ENCODE results near the gene ELMOD2. TPM values are rescaled to one million over a fixed set of nuclear protein-coding genes. Genes with fewer than 3 reads are reported as not detected.

ELMOD2 gene
- total and polyA plus RNA-seq, 4 donors: 20.8 to 51.6 (median 32.7) TPM

- no peak for DNase-seq (ENCODE audit: low read depth in 4 of 6, low spot score in 6 of 6)
- Histone ChIP-seq H3K27me3 (ENCODE audit: control insufficient read depth, insufficient read depth, low read length) (peaks cover 40% of the 10 kb centered on the region), H3K4me3 (ENCODE audit: low read depth, low read length) (no peak overlapping the region), H3K36me3 (ENCODE audit: control insufficient read depth, insufficient read depth, low read length) (no peaks in the 10 kb centered on the region), H3K27ac (ENCODE audit: low read depth, low read length) (no peak overlapping the region), H3K9me3 (ENCODE audit: control insufficient read depth, insufficient read depth, low read length) (no peaks in the 10 kb centered on the region), H3K4me1 (ENCODE audit: control insufficient read depth, insufficient read depth, low read length) (peaks cover 18% of the 10 kb centered on the region)
- WGBS (ENCODE audit: insufficient coverage): no CpG with 5 or more reads among the region's 2 CpGs
Measured at GRCh38 chr4:140571620-140572019, 47.7 kb downstream of the ELMOD2 start.

- Histone ChIP-seq H3K9me3 (ENCODE audit: control insufficient read depth, insufficient read depth, low read length) (no peaks in the 10 kb centered on the region), H3K27ac (ENCODE audit: low read depth, low read length) (no peak overlapping the region), H3K27me3 (ENCODE audit: control insufficient read depth, insufficient read depth, low read length) (peaks cover 14% of the 10 kb centered on the region), H3K4me3 (ENCODE audit: low read depth, low read length) (no peak overlapping the region), H3K4me1 (ENCODE audit: control insufficient read depth, insufficient read depth, low read length) (peaks cover 5% of the 10 kb centered on the region), H3K36me3 (ENCODE audit: control insufficient read depth, insufficient read depth, low read length) (no peaks in the 10 kb centered on the region)
- no peak for DNase-seq (ENCODE audit: low read depth in 4 of 6, low spot score in 6 of 6)
- 71% methylated on average over 3 of the region's 4 CpGs for WGBS (ENCODE audit: insufficient coverage)
Measured at GRCh38 chr4:140575489-140575888, 51.5 kb downstream of the ELMOD2 start.

DNA sequence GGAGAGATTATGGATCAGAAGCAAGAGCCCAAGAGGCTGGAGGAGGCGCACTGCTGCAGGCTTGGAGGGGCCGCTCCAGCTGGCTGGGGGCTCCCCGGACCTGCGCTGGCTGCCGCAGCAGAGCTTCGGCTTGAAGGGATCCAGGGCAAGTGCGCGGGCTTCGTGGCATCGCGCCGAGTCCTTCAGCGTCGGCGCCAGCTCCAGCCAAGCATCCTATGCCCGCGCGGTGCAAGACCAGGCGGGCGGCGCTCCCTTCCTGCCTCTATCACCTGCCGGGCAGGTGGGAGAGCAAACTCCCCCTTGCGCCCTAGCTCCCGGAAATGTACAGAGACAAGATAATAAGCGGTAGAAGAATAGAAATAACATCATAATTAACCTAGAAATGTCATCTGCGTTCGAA lies 55.3 kb downstream of the ELMOD2 start:
- Histone ChIP-seq H3K27me3 (ENCODE audit: control insufficient read depth, insufficient read depth, low read length) (peaks cover 15% of the 10 kb centered on the region), H3K4me1 (ENCODE audit: control insufficient read depth, insufficient read depth, low read length) (peaks cover 5% of the 10 kb centered on the region), H3K4me3 (ENCODE audit: low read depth, low read length) (no peak overlapping the region), H3K36me3 (ENCODE audit: control insufficient read depth, insufficient read depth, low read length) (no peaks in the 10 kb centered on the region), H3K27ac (ENCODE audit: low read depth, low read length) (no peak overlapping the region), H3K9me3 (ENCODE audit: control insufficient read depth, insufficient read depth, low read length) (no peaks in the 10 kb centered on the region)
- DNase-seq (ENCODE audit: low read depth in 4 of 6, low spot score in 6 of 6): peak in 2 of 6 donors; percentile 28 to 49
- 3% methylated on average over 16 of the region's 27 CpGs for WGBS (ENCODE audit: insufficient coverage)

DNA sequence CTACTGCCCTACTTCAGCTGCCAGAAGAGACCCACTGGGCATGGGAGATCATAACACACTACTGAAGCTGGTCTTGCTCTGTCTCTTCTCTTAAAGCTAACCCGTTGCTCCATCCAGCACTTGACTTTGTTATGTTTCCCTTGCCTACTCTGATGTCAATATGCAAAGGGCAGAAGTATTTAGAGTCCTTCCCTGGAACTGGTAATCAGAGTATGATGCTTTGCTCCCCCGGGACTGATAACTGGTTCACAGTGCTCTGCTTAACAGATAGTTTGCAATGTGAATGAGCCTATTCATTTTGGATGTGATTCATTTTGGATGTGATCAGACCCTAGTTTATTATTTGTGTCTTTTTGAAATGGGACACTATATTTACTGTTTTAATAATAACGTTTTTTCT lies 57.1 kb downstream of the ELMOD2 start:
- 57% methylated on average over 1 of the region's 3 CpGs for WGBS (ENCODE audit: insufficient coverage)

GRCh38 chr4:140584439-140584838 lies 60.5 kb downstream of the ELMOD2 start:
- 40% methylated on average over 1 of the region's 1 CpG for WGBS (ENCODE audit: insufficient coverage)
- H3K27me3 ChIP-seq (ENCODE audit: control insufficient read depth, insufficient read depth, low read length): peaks cover 5% of the 10 kb centered on the region

More for the DNA sequence above, 57.1 kb downstream of the ELMOD2 start:
- Histone ChIP-seq H3K9me3 (ENCODE audit: control insufficient read depth, insufficient read depth, low read length) (no peaks in the 10 kb centered on the region), H3K27me3 (ENCODE audit: control insufficient read depth, insufficient read depth, low read length) (peaks cover 15% of the 10 kb centered on the region), H3K4me1 (ENCODE audit: control insufficient read depth, insufficient read depth, low read length) (peaks cover 5% of the 10 kb centered on the region), H3K4me3 (ENCODE audit: low read depth, low read length) (no peak overlapping the region), H3K36me3 (ENCODE audit: control insufficient read depth, insufficient read depth, low read length) (no peaks in the 10 kb centered on the region), H3K27ac (ENCODE audit: low read depth, low read length) (no peak overlapping the region)
- DNase-seq (ENCODE audit: low read depth in 4 of 6, low spot score in 6 of 6): no peak

DNA sequence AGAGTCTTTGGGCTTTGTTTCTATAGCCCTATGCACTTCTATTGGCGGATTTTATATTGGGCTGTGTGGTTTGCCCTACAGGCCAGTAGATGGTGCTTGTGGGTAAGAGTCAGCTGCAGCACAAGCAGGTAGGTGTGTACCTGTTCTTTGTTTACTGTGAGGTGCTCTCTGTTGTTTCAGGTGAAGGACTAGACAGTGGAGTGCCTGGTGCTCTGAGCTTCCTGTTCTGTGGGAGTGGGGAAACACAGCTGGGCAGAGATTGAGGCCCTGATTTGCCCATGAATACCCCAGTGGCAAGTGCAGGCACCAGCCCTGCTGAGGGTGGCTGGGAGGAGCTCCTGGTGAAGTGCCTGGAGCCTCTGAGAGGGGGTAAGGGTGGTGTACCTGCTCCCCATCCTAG lies 71.1 kb downstream of the ELMOD2 start:
- DNase-seq (ENCODE audit: low read depth in 4 of 6, low spot score in 6 of 6): no peak
- no peaks in the 10 kb centered on the region for H3K4me1 ChIP-seq (ENCODE audit: control insufficient read depth, insufficient read depth, low read length)
- no CpG with 5 or more reads among the region's 1 CpG for WGBS (ENCODE audit: insufficient coverage)
- peaks cover 2% of the 10 kb centered on the region for H3K9me3 ChIP-seq (ENCODE audit: control insufficient read depth, insufficient read depth, low read length)
- no peaks in the 10 kb centered on the region for H3K36me3 ChIP-seq (ENCODE audit: control insufficient read depth, insufficient read depth, low read length)
- no peak overlapping the region for H3K4me3 ChIP-seq (ENCODE audit: low read depth, low read length)
- H3K27me3 ChIP-seq (ENCODE audit: control insufficient read depth, insufficient read depth, low read length): no peaks in the 10 kb centered on the region
- H3K27ac ChIP-seq (ENCODE audit: low read depth, low read length): no peak overlapping the region

More at GRCh38 chr4:140584439-140584838, 60.5 kb downstream of the ELMOD2 start:
- Histone ChIP-seq H3K4me1 (ENCODE audit: control insufficient read depth, insufficient read depth, low read length) (peaks cover under 1% of the 10 kb centered on the region), H3K9me3 (ENCODE audit: control insufficient read depth, insufficient read depth, low read length) (no peaks in the 10 kb centered on the region), H3K36me3 (ENCODE audit: control insufficient read depth, insufficient read depth, low read length) (no peaks in the 10 kb centered on the region), H3K27ac (ENCODE audit: low read depth, low read length) (no peak overlapping the region), H3K4me3 (ENCODE audit: low read depth, low read length) (no peak overlapping the region)
- no peak for DNase-seq (ENCODE audit: low read depth in 4 of 6, low spot score in 6 of 6)

DNA sequence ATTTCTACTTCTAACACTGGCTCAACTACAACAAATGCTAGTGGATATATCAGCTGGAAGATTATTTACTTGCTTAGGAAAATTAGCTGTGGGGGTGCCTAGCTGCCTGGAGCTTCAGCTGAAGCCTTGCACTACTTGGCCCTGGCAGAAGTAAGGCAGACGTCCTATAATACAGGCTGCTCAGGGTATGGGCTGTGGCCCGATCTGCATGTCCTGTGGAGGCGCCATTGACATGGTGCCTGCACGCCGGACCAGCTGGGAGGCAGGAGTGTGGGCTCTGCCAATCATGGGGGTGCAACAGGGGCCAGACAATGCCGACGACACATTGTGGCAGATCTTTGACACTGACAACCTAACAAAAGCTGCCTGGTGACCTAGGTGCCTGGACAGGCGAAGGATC lies 76.4 kb downstream of the ELMOD2 start:
- H3K4me1 ChIP-seq (ENCODE audit: control insufficient read depth, insufficient read depth, low read length): peaks cover 7% of the 10 kb centered on the region
- H3K27me3 ChIP-seq (ENCODE audit: control insufficient read depth, insufficient read depth, low read length): no peaks in the 10 kb centered on the region
- no peaks in the 10 kb centered on the region for H3K9me3 ChIP-seq (ENCODE audit: control insufficient read depth, insufficient read depth, low read length)
- no peak overlapping the region for H3K27ac ChIP-seq (ENCODE audit: low read depth, low read length)
- no peak for DNase-seq (ENCODE audit: low read depth in 4 of 6, low spot score in 6 of 6)
- 84% methylated on average over 8 of the region's 8 CpGs for WGBS (ENCODE audit: insufficient coverage)
- H3K36me3 ChIP-seq (ENCODE audit: control insufficient read depth, insufficient read depth, low read length): no peaks in the 10 kb centered on the region
- H3K4me3 ChIP-seq (ENCODE audit: low read depth, low read length): no peak overlapping the region

DNA sequence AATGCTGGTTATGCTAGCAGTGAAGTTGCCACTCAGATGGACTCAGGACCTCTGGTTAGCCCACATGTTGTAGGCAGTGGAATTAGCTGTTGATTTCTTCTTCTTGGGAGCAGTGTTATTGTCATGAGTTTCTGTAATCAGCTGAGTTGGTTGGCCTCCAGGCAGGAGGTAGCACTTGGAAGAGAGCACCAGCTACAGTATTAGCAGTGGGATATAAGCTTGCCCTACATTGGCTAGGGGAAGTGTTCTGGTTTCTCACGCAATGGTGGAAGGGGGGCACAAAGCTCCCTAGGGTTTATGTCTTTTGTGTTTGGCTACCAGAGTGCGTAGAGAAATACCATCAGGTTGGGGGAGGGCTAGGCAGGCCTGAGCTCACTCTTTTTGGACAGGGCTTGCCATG lies 78.7 kb downstream of the ELMOD2 start:
- H3K27me3 ChIP-seq (ENCODE audit: control insufficient read depth, insufficient read depth, low read length): no peaks in the 10 kb centered on the region
- 56% methylated on average over 2 of the region's 2 CpGs for WGBS (ENCODE audit: insufficient coverage)
- no peaks in the 10 kb centered on the region for H3K9me3 ChIP-seq (ENCODE audit: control insufficient read depth, insufficient read depth, low read length)
- H3K4me1 ChIP-seq (ENCODE audit: control insufficient read depth, insufficient read depth, low read length): peaks cover 7% of the 10 kb centered on the region
- no peak for DNase-seq (ENCODE audit: low read depth in 4 of 6, low spot score in 6 of 6)
- H3K27ac ChIP-seq (ENCODE audit: low read depth, low read length): no peak overlapping the region
- no peak overlapping the region for H3K4me3 ChIP-seq (ENCODE audit: low read depth, low read length)
- H3K36me3 ChIP-seq (ENCODE audit: control insufficient read depth, insufficient read depth, low read length): no peaks in the 10 kb centered on the region

- 79% methylated on average over 2 of the region's 2 CpGs for WGBS (ENCODE audit: insufficient coverage)
Measured at GRCh38 chr4:140603286-140603685, 79.3 kb downstream of the ELMOD2 start.

More at GRCh38 chr4:140603286-140603685, 79.3 kb downstream of the ELMOD2 start:
- Histone ChIP-seq H3K9me3 (ENCODE audit: control insufficient read depth, insufficient read depth, low read length) (no peaks in the 10 kb centered on the region), H3K36me3 (ENCODE audit: control insufficient read depth, insufficient read depth, low read length) (no peaks in the 10 kb centered on the region), H3K4me1 (ENCODE audit: control insufficient read depth, insufficient read depth, low read length) (peaks cover 7% of the 10 kb centered on the region), H3K4me3 (ENCODE audit: low read depth, low read length) (no peak overlapping the region), H3K27ac (ENCODE audit: low read depth, low read length) (no peak overlapping the region), H3K27me3 (ENCODE audit: control insufficient read depth, insufficient read depth, low read length) (no peaks in the 10 kb centered on the region)
- no peak for DNase-seq (ENCODE audit: low read depth in 4 of 6, low spot score in 6 of 6)
